Muscle layer of duodenum (tissue), 2 donors: ENCODE results near the gene VASH2.
"Not testable (repeated sequence)": the region's sequence is repeated elsewhere in the genome, so short reads cannot be mapped to it uniquely, and the experiment has no call there.

Experiments
- H3K27ac ChIP-seq: one replicate; pipeline ENCODE4 v1.7.0; 2013; ENCODE audit warnings: mild to moderate bottlenecking, low read length
- H3K27me3 ChIP-seq: one replicate; pipeline ENCODE4 v1.7.0; 2013; ENCODE audit warnings: low read depth, mild to moderate bottlenecking, control low read depth, low read length
- H3K36me3 ChIP-seq, 2 donors: one replicate each; pipeline ENCODE4 v1.7.0; 2013; ENCODE audit warnings: low read length in 2 of 2, control low read depth in 1 of 2, mild to moderate bottlenecking in 1 of 2; ENCODE audit not compliant: insufficient read depth in 2 of 2, control insufficient read depth in 1 of 2
- H3K4me1 ChIP-seq, 2 donors: one replicate each; pipeline ENCODE4 v1.7.0; 2013; ENCODE audit warnings: low read length in 2 of 2, mild to moderate bottlenecking in 2 of 2, control low read depth in 1 of 2, moderate library complexity in 1 of 2; ENCODE audit not compliant: insufficient read depth in 2 of 2, control insufficient read depth in 1 of 2
- H3K4me3 ChIP-seq, 2 donors: one replicate each; pipeline ENCODE4 v1.7.0; 2013; ENCODE audit warnings: low read length in 2 of 2, low read depth in 1 of 2, mild to moderate bottlenecking in 1 of 2
- H3K9me3 ChIP-seq, 2 donors: one replicate each; pipeline ENCODE4 v1.7.0; 2013; ENCODE audit warnings: low read length in 2 of 2, control low read depth in 1 of 2, mild to moderate bottlenecking in 1 of 2; ENCODE audit not compliant: control insufficient read depth in 1 of 2
- donor health status: healthy.

VASH2 gene

GRCh38 chr1:212950243-212951125 is at the start of gene VASH2:
Gene VASH2 (plus strand): TSS chr1:212950541. CDS start chr1:212951543, 1,002 bp downstream.
- peaks cover 0 to 13% of the 10 kb centered on the region in 2 donors for H3K4me1 ChIP-seq
- H3K36me3 ChIP-seq, result no peaks in the 10 kb centered on the region
- peak within 1 kb of the TSS; percentile 66 to 84 for H3K4me3 ChIP-seq
- peaks cover 10% of the 10 kb centered on the region for H3K27me3 ChIP-seq
- H3K9me3 ChIP-seq, result no peaks in the 10 kb centered on the region
- H3K27ac ChIP-seq, result no peak within 1 kb of the TSS

GRCh38 chr1:212901290-212901689 is 49.1 kb upstream of the VASH2 start:
- H3K27ac ChIP-seq, result no peak overlapping the region
- H3K27me3 ChIP-seq, result no peaks in the 10 kb centered on the region
- peaks cover 2 to 26% of the 10 kb centered on the region in 2 donors for H3K36me3 ChIP-seq
- no peaks in the 10 kb centered on the region for H3K4me1 ChIP-seq
- peak overlapping the region in 1 of 2 donors; percentile 28 for H3K4me3 ChIP-seq
- peaks cover 0 to 18% of the 10 kb centered on the region in 2 donors for H3K9me3 ChIP-seq

- H3K27ac ChIP-seq, result no peak overlapping the region
- peaks cover 0 to 26% of the 10 kb centered on the region in 2 donors for H3K36me3 ChIP-seq
- no peaks in the 10 kb centered on the region for H3K4me1 ChIP-seq
- no peaks in the 10 kb centered on the region for H3K27me3 ChIP-seq
- peak overlapping the region in 1 of 2 donors; percentile 7 for H3K4me3 ChIP-seq
- H3K9me3 ChIP-seq, result peaks cover 0 to 18% of the 10 kb centered on the region in 2 donors
Observed at GRCh38 chr1:212902054-212902453, 48.3 kb upstream of the VASH2 start.

- H3K4me1 ChIP-seq, result no peaks in the 10 kb centered on the region
Observed at GRCh38 chr1:212903664-212904063, 46.7 kb upstream of the VASH2 start.

GRCh38 chr1:212908071-212908470 is 42.3 kb upstream of the VASH2 start:
- H3K27me3 ChIP-seq, H3K9me3 ChIP-seq, H3K4me1 ChIP-seq, H3K36me3 ChIP-seq, H3K27ac ChIP-seq, H3K4me3 ChIP-seq: not testable (repeated sequence)

More at GRCh38 chr1:212903664-212904063, 46.7 kb upstream of the VASH2 start:
- Histone ChIP-seq H3K36me3 (peaks cover 0 to 11% of the 10 kb centered on the region in 2 donors), H3K4me3 (no peak overlapping the region), H3K27ac (no peak overlapping the region), H3K27me3 (no peaks in the 10 kb centered on the region), H3K9me3 (peaks cover 0 to 18% of the 10 kb centered on the region in 2 donors)

- H3K9me3 ChIP-seq, result no peaks in the 10 kb centered on the region
- no peaks in the 10 kb centered on the region for H3K27me3 ChIP-seq
- no peak overlapping the region for H3K4me3 ChIP-seq
- no peak overlapping the region for H3K27ac ChIP-seq
- H3K4me1 ChIP-seq, result no peaks in the 10 kb centered on the region
- H3K36me3 ChIP-seq, result no peaks in the 10 kb centered on the region
Observed at GRCh38 chr1:212908971-212909370, 41.4 kb upstream of the VASH2 start.

- Histone ChIP-seq H3K27ac (no peak overlapping the region), H3K4me3 (no peak overlapping the region), H3K27me3 (no peaks in the 10 kb centered on the region), H3K36me3 (no peaks in the 10 kb centered on the region), H3K4me1 (no peaks in the 10 kb centered on the region), H3K9me3 (no peaks in the 10 kb centered on the region)
Observed at GRCh38 chr1:212909652-212910063, 40.7 kb upstream of the VASH2 start.

- H3K27ac ChIP-seq, H3K4me3 ChIP-seq, H3K9me3 ChIP-seq, H3K36me3 ChIP-seq, H3K4me1 ChIP-seq, H3K27me3 ChIP-seq: not testable (repeated sequence)
Observed at GRCh38 chr1:212910213-212910612, 40.1 kb upstream of the VASH2 start.

GRCh38 chr1:212913638-212914037 is 36.7 kb upstream of the VASH2 start:
- peaks cover 0 to 13% of the 10 kb centered on the region in 2 donors for H3K4me1 ChIP-seq
- not testable (repeated sequence) for H3K36me3 ChIP-seq, H3K27ac ChIP-seq, H3K9me3 ChIP-seq, H3K4me3 ChIP-seq, H3K27me3 ChIP-seq

GRCh38 chr1:212914110-212914509 is 36.2 kb upstream of the VASH2 start:
- not testable (repeated sequence) for H3K27me3 ChIP-seq, H3K9me3 ChIP-seq, H3K4me3 ChIP-seq, H3K27ac ChIP-seq, H3K36me3 ChIP-seq
- H3K4me1 ChIP-seq, result peaks cover 0 to 13% of the 10 kb centered on the region in 2 donors

- Histone ChIP-seq H3K27ac (no peak overlapping the region), H3K4me1 (peaks cover 0 to 13% of the 10 kb centered on the region in 2 donors), H3K27me3 (no peaks in the 10 kb centered on the region), H3K9me3 (no peaks in the 10 kb centered on the region), H3K36me3 (no peaks in the 10 kb centered on the region), H3K4me3 (no peak overlapping the region)
Observed at GRCh38 chr1:212914789-212915188, 35.6 kb upstream of the VASH2 start.
